Right cardiac atrium (tissue), 5 donors: Measurements from ENCODE around the gene CDH4. TPM values are rescaled to one million over a fixed set of nuclear protein-coding genes. Genes with fewer than 3 reads are reported as not detected.

Experiments
- ATAC-seq, 2 donors: fragments of 200-7000 bp; cut with Tn5 transposase; one replicate each; pipeline versions ENCODE4 v1.8.0 to v1.9.1; 2020; ENCODE audit warnings: moderate library complexity in 2 of 2, mild to moderate bottlenecking in 1 of 2
- DNase-seq, 3 donors: peaks; one replicate each; pipeline ENCODE4 v3.0.0-alpha.2; 2020
- H3K27ac ChIP-seq: one replicate; pipeline ENCODE4 v1.5.1; 2013; ENCODE audit warnings: mild to moderate bottlenecking, low read length, control low read depth, moderate library complexity
- H3K27me3 ChIP-seq: one replicate; pipeline ENCODE4 v1.6.1; 2013; ENCODE audit not compliant: control insufficient read depth, insufficient read depth
- H3K4me1 ChIP-seq: one replicate; pipeline ENCODE4 v1.6.1; 2013; ENCODE audit warnings: low read length; ENCODE audit not compliant: control insufficient read depth, insufficient read depth
- H3K4me3 ChIP-seq: one replicate; pipeline ENCODE4 v1.5.1; 2013; ENCODE audit warnings: low read length, control low read depth
- H3K9me3 ChIP-seq: one replicate; pipeline ENCODE4 v1.6.1; 2013; ENCODE audit warnings: low read length; ENCODE audit not compliant: control insufficient read depth
- WGBS: extraction: QIAGEN DNeasy Blood & Tissue Kit; methylation state at CpG from one replicate; pipeline ENCODE4 v1.1.7; 2013; 5-methylcytosine and 5-hydroxymethylcytosine counted together
- intact Hi-C, 4 donors: fragments of 100-400 bp; cut with DNase I; formaldehyde crosslinking; loops; one replicate each; pipeline versions ENCODE4 v1.11.0 to v1.14.0; 2022 to 2023
- polyA plus RNA-seq: library from polyadenylated mRNA; stranded (reverse); fragments of 200-250 nt; gene quantifications from one replicate; pipeline ENCODE4 v1.2.3, GENCODE V29; 2013
- total RNA-seq, 4 donors: library from RNA; stranded (reverse); fragmentation: NEBNext Ultra II Directional; extraction: Animal tissue kit (Norgen Biotek cat#: 25700); gene quantifications; one replicate each; pipeline ENCODE4 v1.2.1, GENCODE V29; 2021
- donor health status: healthy with polysubstance abuse.
- donor health status: DM: no; HTN: yes; CAD: no.
- donor health status: DM: no; HTN: no; CAD: no.
- donor health status: DM: no; HTN: yes; CAD: no; lungs with severe emphysema.
- donor health status: DM: yes; HTN: yes; CAD: no.

CDH4 gene
- total and polyA plus RNA-seq, 5 donors = 0.21 to 1.0 (median 0.39) TPM

GRCh38 chr20:61487997-61488371 lies 235.9 kb downstream of the CDH4 start:
- H3K9me3 ChIP-seq = no peaks in the 10 kb centered on the region

GRCh38 chr20:61490721-61491120 lies 238.7 kb downstream of the CDH4 start:
- H3K4me1 ChIP-seq = no peaks in the 10 kb centered on the region
- intact Hi-C loops = no loop called here
- H3K9me3 ChIP-seq = no peaks in the 10 kb centered on the region
- no peak for ATAC-seq
- H3K27me3 ChIP-seq = no peaks in the 10 kb centered on the region
- no peak overlapping the region for H3K27ac ChIP-seq
- 75% methylated on average over 5 of the region's 5 CpGs for WGBS
- no peak for DNase-seq
- H3K4me3 ChIP-seq = no peak overlapping the region

More at GRCh38 chr20:61487997-61488371, 235.9 kb downstream of the CDH4 start:
- intact Hi-C loops = no loop called here
- H3K4me1 ChIP-seq = no peaks in the 10 kb centered on the region
- DNase-seq = no peak
- whole genome bisulfite sequencing = 80% methylated on average over 7 of the region's 7 CpGs
- ATAC-seq = no peak
- no peaks in the 10 kb centered on the region for H3K27me3 ChIP-seq
- no peak overlapping the region for H3K27ac ChIP-seq
- no peak overlapping the region for H3K4me3 ChIP-seq

DNA sequence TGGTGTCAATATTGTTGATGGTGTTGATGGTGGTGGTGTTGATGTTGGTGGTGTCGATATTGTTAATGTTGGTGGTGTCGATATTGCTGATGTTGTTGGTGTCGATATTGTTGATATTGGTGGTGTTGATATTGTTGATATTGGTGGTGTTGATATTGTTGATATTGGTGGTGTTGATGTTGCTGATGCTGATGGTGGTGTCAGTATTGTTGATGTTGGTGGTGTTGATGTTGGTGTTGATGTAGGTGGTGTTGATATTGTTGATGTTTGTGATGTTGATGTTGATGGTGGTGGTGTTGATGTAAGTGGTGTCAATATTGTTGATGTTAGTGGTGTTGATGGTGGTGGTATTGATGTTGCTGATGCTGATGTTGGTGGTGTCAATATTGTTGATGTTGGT lies 240.0 kb downstream of the CDH4 start:
- ATAC-seq (no peak), DNase-seq (no peak)
- H3K4me1 ChIP-seq = no peaks in the 10 kb centered on the region
- intact Hi-C loops = no loop called here
- no peaks in the 10 kb centered on the region for H3K9me3 ChIP-seq
- WGBS = 98% methylated on average over 3 of the region's 3 CpGs
- H3K27ac ChIP-seq = no peak overlapping the region
- no peaks in the 10 kb centered on the region for H3K27me3 ChIP-seq
- no peak overlapping the region for H3K4me3 ChIP-seq

GRCh38 chr20:61493798-61494305 lies 241.8 kb downstream of the CDH4 start:
- Histone ChIP-seq H3K4me1 (no peaks in the 10 kb centered on the region), H3K9me3 (no peaks in the 10 kb centered on the region), H3K4me3 (no peak overlapping the region), H3K27me3 (no peaks in the 10 kb centered on the region), H3K27ac (no peak overlapping the region)
- intact Hi-C loops = no loop called here
- ATAC-seq (no peak), DNase-seq (no peak)
- 64% methylated on average over 10 of the region's 10 CpGs for WGBS

DNA sequence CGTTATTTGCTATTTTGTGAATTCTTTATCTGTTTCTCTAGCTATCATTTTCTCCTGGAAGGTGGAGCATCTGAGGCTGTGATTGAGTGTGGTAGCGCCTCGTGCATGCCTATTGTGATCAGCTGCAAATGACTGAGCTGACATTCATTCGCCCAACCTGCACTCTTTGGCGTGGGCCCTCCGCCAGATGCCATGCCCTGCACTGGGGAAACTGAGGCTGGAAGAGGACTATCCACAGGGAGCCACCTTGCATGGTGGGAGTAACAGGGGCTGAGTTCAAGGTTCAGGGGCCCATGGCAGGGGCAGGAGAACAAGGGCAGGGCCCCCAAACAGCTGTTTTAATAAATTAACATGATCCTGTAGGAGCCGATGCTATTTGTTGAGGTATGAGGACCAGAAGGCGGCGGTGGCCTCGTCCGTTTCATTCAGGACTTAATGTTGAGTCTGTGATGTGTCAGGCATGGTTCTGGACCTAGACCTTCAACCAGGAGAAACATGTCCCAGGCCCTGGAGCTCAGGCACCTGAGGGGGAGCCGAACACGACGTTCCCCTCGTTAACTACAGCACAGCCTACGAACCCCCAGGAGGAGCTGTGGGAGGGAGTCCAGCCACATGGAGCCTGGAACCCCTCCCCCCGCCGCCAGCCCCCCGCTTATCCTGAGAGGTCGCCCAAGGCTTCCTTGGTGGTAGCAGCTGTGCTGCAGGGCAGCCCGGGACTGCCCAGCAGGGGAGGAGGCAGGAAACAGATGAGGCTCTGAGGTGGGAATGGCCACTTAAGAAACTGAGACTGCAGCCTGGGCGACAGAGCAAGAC lies 242.9 kb downstream of the CDH4 start:
- intact Hi-C loops = no loop called here
- DNase-seq = no peak
- 72% methylated on average over 22 of the region's 22 CpGs for WGBS
- Histone ChIP-seq H3K27me3 (no peaks in the 10 kb centered on the region), H3K4me3 (no peak overlapping the region), H3K4me1 (no peaks in the 10 kb centered on the region), H3K27ac (no peak overlapping the region), H3K9me3 (no peaks in the 10 kb centered on the region)
- no peak for ATAC-seq

- Histone ChIP-seq H3K9me3 (no peaks in the 10 kb centered on the region), H3K27me3 (no peaks in the 10 kb centered on the region), H3K4me3 (no peak overlapping the region), H3K27ac (no peak overlapping the region), H3K4me1 (no peaks in the 10 kb centered on the region)
- no peak for ATAC-seq
- DNase-seq = no peak
- intact Hi-C loops = no loop called here
- WGBS = 38% methylated on average over 5 of the region's 5 CpGs
Observed at GRCh38 chr20:61497029-61497627, 245.1 kb downstream of the CDH4 start.

- Histone ChIP-seq H3K27ac (no peak overlapping the region), H3K9me3 (no peaks in the 10 kb centered on the region), H3K4me1 (no peaks in the 10 kb centered on the region), H3K4me3 (no peak overlapping the region), H3K27me3 (no peaks in the 10 kb centered on the region)
- DNase-seq (no peak), ATAC-seq (no peak)
- 82% methylated on average over 19 of the region's 19 CpGs for WGBS
- intact Hi-C loops = no loop called here
Observed at GRCh38 chr20:61499859-61500554, 247.9 kb downstream of the CDH4 start.

GRCh38 chr20:61500791-61501321 lies 248.8 kb downstream of the CDH4 start:
- no peaks in the 10 kb centered on the region for H3K4me1 ChIP-seq
- ATAC-seq = no peak
- DNase-seq = no peak
- no peak overlapping the region for H3K4me3 ChIP-seq
- H3K9me3 ChIP-seq = no peaks in the 10 kb centered on the region
- no peaks in the 10 kb centered on the region for H3K27me3 ChIP-seq
- no peak overlapping the region for H3K27ac ChIP-seq
- WGBS = 37% methylated on average over 11 of the region's 11 CpGs
- intact Hi-C loops = no loop called here

GRCh38 chr20:61502433-61502832 lies 250.4 kb downstream of the CDH4 start:
- no peak for DNase-seq
- Histone ChIP-seq H3K4me3 (no peak overlapping the region), H3K4me1 (no peaks in the 10 kb centered on the region), H3K27ac (no peak overlapping the region), H3K27me3 (no peaks in the 10 kb centered on the region), H3K9me3 (no peaks in the 10 kb centered on the region)
- WGBS = 92% methylated on average over 4 of the region's 4 CpGs
- intact Hi-C loops = no loop called here
- ATAC-seq = no peak

GRCh38 chr20:61503106-61503505 lies 251.0 kb downstream of the CDH4 start:
- no peak overlapping the region for H3K4me3 ChIP-seq
- H3K27ac ChIP-seq = no peak overlapping the region
- DNase-seq = no peak
- no peaks in the 10 kb centered on the region for H3K9me3 ChIP-seq
- no peak for ATAC-seq
- H3K4me1 ChIP-seq = no peaks in the 10 kb centered on the region
- H3K27me3 ChIP-seq = no peaks in the 10 kb centered on the region
- WGBS = 73% methylated on average over 7 of the region's 7 CpGs
- intact Hi-C loops = no loop called here

DNA sequence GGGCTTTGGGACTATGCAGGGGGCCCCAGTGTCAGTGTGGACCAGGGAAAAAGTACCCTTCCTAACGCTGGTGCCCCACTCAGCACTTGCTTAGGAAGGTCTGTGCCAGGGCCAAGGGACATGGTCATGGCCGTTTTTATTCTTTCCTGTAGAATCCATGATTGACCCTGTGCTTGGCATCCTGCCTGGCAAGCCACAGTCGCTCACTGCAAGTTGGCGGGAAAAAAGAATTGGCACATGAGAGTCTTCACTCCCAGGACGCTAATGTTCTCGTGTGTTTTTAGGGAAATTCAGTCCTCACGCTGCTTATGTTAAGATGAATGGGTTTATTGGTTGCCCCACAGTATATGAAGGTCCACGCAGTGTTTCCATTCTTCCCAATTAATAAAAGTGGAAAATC lies 253.4 kb downstream of the CDH4 start:
- Histone ChIP-seq H3K9me3 (no peaks in the 10 kb centered on the region), H3K4me1 (no peaks in the 10 kb centered on the region), H3K4me3 (no peak overlapping the region), H3K27me3 (no peaks in the 10 kb centered on the region), H3K27ac (no peak overlapping the region)
- WGBS = 77% methylated on average over 8 of the region's 8 CpGs
- intact Hi-C loops = no loop called here
- DNase-seq = no peak
- no peak for ATAC-seq
